Esophagus muscularis mucosa (tissue), 4 donors: ENCODE measurements around the gene EIF5B. TPM values are rescaled to one million over a fixed set of nuclear protein-coding genes. Genes with fewer than 3 reads are reported as not detected.

ENCODE experiments used
- DNase-seq: peaks from one replicate; pipeline ENCODE4 v3.0.0-alpha.2; 2017; ENCODE audit errors: extremely low spot score
- H3K27ac ChIP-seq, 4 donors: fragments of 200-600 bp; sonication (generic); replicated peaks in 1 of 4; 1 replicate in 3 of 4; 2 replicates in 1 of 4; pipeline ENCODE4 v1.5.1; 2016 to 2019; ENCODE audit warnings: mild to moderate bottlenecking in 1 of 4
- H3K27me3 ChIP-seq, 4 donors: fragments of 200-600 bp; sonication (generic); one replicate each; pipeline versions ENCODE4 v1.5.1 to v1.6.0; 2016 to 2019
- H3K36me3 ChIP-seq, 4 donors: fragments of 200-600 bp; sonication (generic); one replicate each; pipeline ENCODE4 v1.5.1; 2016 to 2019
- H3K4me1 ChIP-seq, 4 donors: fragments of 200-600 bp; sonication (generic); one replicate each; pipeline ENCODE4 v1.5.1; 2016 to 2019
- H3K4me3 ChIP-seq, 4 donors: fragments of 200-600 bp; sonication (generic); 1 replicate in 2 of 4; 2 replicates in 2 of 4; pipeline ENCODE4 v1.5.1; 2016 to 2019; ENCODE audit warnings: mild to moderate bottlenecking in 4 of 4, moderate library complexity in 1 of 4
- H3K9me3 ChIP-seq, 4 donors: fragments of 200-600 bp; sonication (generic); 1 replicate in 3 of 4; 2 replicates in 1 of 4; pipeline ENCODE4 v1.5.1; 2016 to 2019
- CTCF ChIP-seq, 3 experiments: fragments of 200-600 bp in 2 of 3; fragments of 450-650 bp in 1 of 3; sonication (generic) in 2 of 3; IDR thresholded peaks; one replicate each; pipeline ENCODE4 v1.5.1; 2017 to 2019; ENCODE audit warnings: antibody characterized with exemption in 3 of 3, mild to moderate bottlenecking in 2 of 3, moderate library complexity in 1 of 3
- EP300 ChIP-seq: sonication (generic); formaldehyde crosslinking; IDR thresholded peaks from one replicate; pipeline ENCODE4 v1.6.1; 2017; ENCODE audit warnings: antibody characterized with exemption
- POLR2A ChIP-seq: fragments of 450-650 bp; IDR thresholded peaks from one replicate; pipeline ENCODE4 v1.6.1; 2017; ENCODE audit warnings: antibody characterized with exemption, moderate library complexity, mild to moderate bottlenecking, low read depth
- POLR2AphosphoS5 ChIP-seq, 2 donors: sonication (generic); formaldehyde crosslinking; IDR thresholded peaks; one replicate each; pipeline ENCODE4 v1.6.1; 2017; ENCODE audit warnings: antibody characterized with exemption in 2 of 2
- WGBS: methylation state at CpG from one replicate; pipeline ENCODE4 v1.1.5; 2018; 5-methylcytosine and 5-hydroxymethylcytosine counted together
- intact Hi-C: fragments of 100-400 bp; cut with DNase I; formaldehyde crosslinking; loops from one replicate; pipeline ENCODE4 v1.15.1; 2023
- total RNA-seq, 4 donors: library from RNA; depleted of rRNA; stranded (reverse); fragments of >200 nt; gene quantifications; one replicate each; pipeline versions ENCODE4 v1.1.0 to v1.2.1, GENCODE V29; 2016

Gene EIF5B
- total RNA-seq, 4 donors from 2014 or later: 39.6 to 60.2 (median 47.4) TPM

- WGBS: 75% methylated on average over 4 of the region's 4 CpGs
- Histone ChIP-seq H3K4me3 (no peak overlapping the region), H3K4me1 (peaks cover 0 to 12% (median 7%) of the 10 kb centered on the region in 4 donors), H3K27me3 (no peaks in the 10 kb centered on the region), H3K27ac (no peak overlapping the region), H3K9me3 (no peaks in the 10 kb centered on the region), H3K36me3 (peaks cover 0 to 41% (median 27%) of the 10 kb centered on the region in 4 donors)
- intact Hi-C loops: no loop called here
- no peak for DNase-seq
- TF ChIP-seq POLR2A (no peak), CTCF (IDR thresholded peaks at IDR 0.05) (no peak), EP300 (no peak), POLR2AphosphoS5 (IDR thresholded peaks at IDR 0.05) (no peak)
Measured at GRCh38 chr2:99445065-99445464, 107.9 kb downstream of the EIF5B start.

- DNase-seq: no peak
- Histone ChIP-seq H3K27me3 (no peaks in the 10 kb centered on the region), H3K4me3 (no peak overlapping the region), H3K4me1 (peaks cover 6 to 33% (median 13%) of the 10 kb centered on the region in 4 donors), H3K36me3 (peaks cover 0 to 32% (median 19%) of the 10 kb centered on the region in 4 donors), H3K9me3 (no peaks in the 10 kb centered on the region), H3K27ac (no peak overlapping the region)
- 60% methylated on average over 2 of the region's 2 CpGs for WGBS
- TF ChIP-seq POLR2AphosphoS5 (IDR thresholded peaks at IDR 0.05) (no peak), EP300 (no peak), POLR2A (no peak), CTCF (IDR thresholded peaks at IDR 0.05) (no peak)
- intact Hi-C loops: no loop called here
Measured at GRCh38 chr2:99448556-99448955, 111.4 kb downstream of the EIF5B start.

- Histone ChIP-seq H3K36me3 (peaks cover 0 to 36% (median 21%) of the 10 kb centered on the region in 4 donors), H3K27me3 (no peaks in the 10 kb centered on the region), H3K9me3 (no peaks in the 10 kb centered on the region), H3K4me1 (peaks cover 0 to 22% (median 13%) of the 10 kb centered on the region in 4 donors), H3K27ac (no peak overlapping the region), H3K4me3 (no peak overlapping the region)
- DNase-seq: no peak
- WGBS: 41% methylated on average over 1 of the region's 1 CpG
- intact Hi-C loops: no loop called here
- TF ChIP-seq CTCF (IDR thresholded peaks at IDR 0.05) (no peak), POLR2AphosphoS5 (IDR thresholded peaks at IDR 0.05) (no peak), EP300 (no peak), POLR2A (no peak)
Measured at GRCh38 chr2:99450199-99450598, 113.0 kb downstream of the EIF5B start.

Other genes starting within 250 kb of the EIF5B start
- gene C2orf15, start 195.7 kb upstream of the EIF5B start, total RNA-seq: under 1 TPM in 1 of 4 donors, not detected in 3; 0.39 TPM
- gene TSGA10, start 182.4 kb upstream of the EIF5B start, total RNA-seq: 1 to 10 TPM; 1.1 to 4.4 (median 2.0) TPM
- gene LIPT1, start 182.4 kb upstream of the EIF5B start, total RNA-seq: 1 to 10 TPM; 4.2 to 6.4 (median 5.4) TPM
- gene MITD1, start 156.3 kb upstream of the EIF5B start, total RNA-seq: 10 to 100 TPM; 15.6 to 17.3 (median 17.0) TPM
- 10 to 100 TPM; 20.6 to 23.8 (median 21.6) TPM for gene MRPL30, start 156.2 kb upstream of the EIF5B start, total RNA-seq
- gene LYG2, start 81.7 kb upstream of the EIF5B start, total RNA-seq: not detected
- under 1 TPM in 3 of 4 donors, not detected in 1; 0.50 to 0.65 (median 0.57) TPM for gene LYG1, start 36.2 kb upstream of the EIF5B start, total RNA-seq
- 10 to 100 TPM; 19.9 to 30.3 (median 24.2) TPM for gene TXNDC9, start 1.1 kb upstream of the EIF5B start, total RNA-seq
- gene REV1, start 152.6 kb downstream of the EIF5B start, total RNA-seq: 10 to 100 TPM; 26.7 to 47.7 (median 31.4) TPM